Mesodermal cell (in vitro differentiated cells): ENCODE measurements around the gene SLC9A9.

Experiments
- H3K27ac ChIP-seq: 2 replicates; pipeline ENCODE4 v1.7.0; 2013; ENCODE audit warnings: mild to moderate bottlenecking, low read depth, low read length, moderate library complexity; ENCODE audit not compliant: severe bottlenecking
- H3K36me3 ChIP-seq: 2 replicates; pipeline ENCODE4 v1.7.1; 2013; ENCODE audit warnings: mild to moderate bottlenecking, low read length, moderate library complexity; ENCODE audit not compliant: control insufficient read depth, insufficient read depth
- H3K4me1 ChIP-seq: one replicate; pipeline ENCODE4 v1.7.1; 2013; ENCODE audit warnings: mild to moderate bottlenecking, low read length; ENCODE audit not compliant: insufficient read depth, control insufficient read depth, poor library complexity, severe bottlenecking
- H3K4me3 ChIP-seq: 2 replicates; pipeline ENCODE4 v1.7.0; 2013; ENCODE audit warnings: low read length, control low read depth, mild to moderate bottlenecking; ENCODE audit not compliant: insufficient read depth, poor library complexity, severe bottlenecking; ENCODE audit errors: extremely low read depth
- H3K9me3 ChIP-seq: 2 replicates; pipeline ENCODE4 v1.7.1; 2013; ENCODE audit warnings: mild to moderate bottlenecking, low read length, moderate library complexity; ENCODE audit not compliant: control insufficient read depth
- WGBS, 2 experiments: methylation state at CpG; one replicate each; pipeline ENCODE4 v1.1.5; 2013; ENCODE audit warnings: missing lambda C conversion rate in 2 of 2; ENCODE audit not compliant: insufficient coverage in 2 of 2; 5-methylcytosine and 5-hydroxymethylcytosine counted together

SLC9A9 gene

DNA sequence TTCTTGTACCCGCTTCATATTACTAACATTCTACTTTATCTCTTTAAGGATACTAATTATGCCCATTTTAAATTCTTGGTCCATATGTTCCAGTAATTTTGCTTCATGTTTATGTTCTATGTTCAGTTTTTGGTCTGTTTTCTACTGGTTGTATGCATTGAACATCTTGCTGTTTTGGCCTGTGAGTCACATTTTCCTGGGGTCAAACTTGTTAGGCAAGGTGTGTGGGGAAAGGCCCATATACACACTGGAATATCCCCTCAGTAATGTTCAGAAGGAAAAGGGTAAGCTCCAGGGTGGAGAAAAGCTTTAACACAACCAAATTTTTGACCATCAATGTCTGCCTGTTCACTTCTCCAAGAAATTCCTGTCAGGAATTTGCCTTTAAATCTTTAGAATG, 337.7 kb downstream of the SLC9A9 start:
- 100% methylated on average over 1 of the region's 1 CpG; no CpG with 5 or more reads in 1 of the 2 experiments for WGBS, 2 experiments

GRCh38 chr3:143507735-143508580, 340.3 kb downstream of the SLC9A9 start:
- Histone ChIP-seq H3K4me1 (no peaks in the 10 kb centered on the region), H3K4me3 (no peak overlapping the region), H3K36me3 (no peaks in the 10 kb centered on the region), H3K27ac (no peak overlapping the region), H3K9me3 (no peaks in the 10 kb centered on the region)
- no CpG with 5 or more reads among the region's 3 CpGs for WGBS, 2 experiments

More for the DNA sequence above, 337.7 kb downstream of the SLC9A9 start:
- H3K4me3 ChIP-seq = no peak overlapping the region
- H3K9me3 ChIP-seq = no peaks in the 10 kb centered on the region
- no peaks in the 10 kb centered on the region for H3K36me3 ChIP-seq
- peaks cover 3% of the 10 kb centered on the region for H3K4me1 ChIP-seq
- no peak overlapping the region for H3K27ac ChIP-seq

- Histone ChIP-seq H3K4me1 (no peaks in the 10 kb centered on the region), H3K9me3 (no peaks in the 10 kb centered on the region), H3K36me3 (no peaks in the 10 kb centered on the region), H3K27ac (no peak overlapping the region), H3K4me3 (no peak overlapping the region)
Observed at GRCh38 chr3:143506190-143506589, 342.1 kb downstream of the SLC9A9 start.

- no peaks in the 10 kb centered on the region for H3K9me3 ChIP-seq
Observed at GRCh38 chr3:143503325-143503885, 344.9 kb downstream of the SLC9A9 start.

GRCh38 chr3:143502081-143502480, 346.2 kb downstream of the SLC9A9 start:
- no peaks in the 10 kb centered on the region for H3K4me1 ChIP-seq
- no peaks in the 10 kb centered on the region for H3K36me3 ChIP-seq
- no peak overlapping the region for H3K27ac ChIP-seq
- H3K9me3 ChIP-seq = no peaks in the 10 kb centered on the region
- WGBS, 2 experiments = no CpG with 5 or more reads among the region's 3 CpGs
- H3K4me3 ChIP-seq = no peak overlapping the region

More at GRCh38 chr3:143503325-143503885, 344.9 kb downstream of the SLC9A9 start:
- no peaks in the 10 kb centered on the region for H3K36me3 ChIP-seq
- no peaks in the 10 kb centered on the region for H3K4me1 ChIP-seq
- H3K27ac ChIP-seq = no peak overlapping the region
- H3K4me3 ChIP-seq = no peak overlapping the region
- 85 to 96% methylated on average over 3 to 4 of the region's 4 CpGs for WGBS, 2 experiments

- Histone ChIP-seq H3K9me3 (no peaks in the 10 kb centered on the region), H3K4me1 (no peaks in the 10 kb centered on the region)
- WGBS, 2 experiments = 75 to 100% methylated on average over 1 to 2 of the region's 3 CpGs
Observed at GRCh38 chr3:143497382-143497781, 350.9 kb downstream of the SLC9A9 start.

GRCh38 chr3:143496191-143496590, 352.1 kb downstream of the SLC9A9 start:
- no peak overlapping the region for H3K4me3 ChIP-seq
- 100% methylated on average over 1 of the region's 1 CpG; no CpG with 5 or more reads in 1 of the 2 experiments for WGBS, 2 experiments
- no peak overlapping the region for H3K27ac ChIP-seq
- H3K9me3 ChIP-seq = no peaks in the 10 kb centered on the region
- no peaks in the 10 kb centered on the region for H3K36me3 ChIP-seq
- H3K4me1 ChIP-seq = no peaks in the 10 kb centered on the region

More at GRCh38 chr3:143497382-143497781, 350.9 kb downstream of the SLC9A9 start:
- Histone ChIP-seq H3K27ac (no peak overlapping the region), H3K4me3 (no peak overlapping the region), H3K36me3 (no peaks in the 10 kb centered on the region)

DNA sequence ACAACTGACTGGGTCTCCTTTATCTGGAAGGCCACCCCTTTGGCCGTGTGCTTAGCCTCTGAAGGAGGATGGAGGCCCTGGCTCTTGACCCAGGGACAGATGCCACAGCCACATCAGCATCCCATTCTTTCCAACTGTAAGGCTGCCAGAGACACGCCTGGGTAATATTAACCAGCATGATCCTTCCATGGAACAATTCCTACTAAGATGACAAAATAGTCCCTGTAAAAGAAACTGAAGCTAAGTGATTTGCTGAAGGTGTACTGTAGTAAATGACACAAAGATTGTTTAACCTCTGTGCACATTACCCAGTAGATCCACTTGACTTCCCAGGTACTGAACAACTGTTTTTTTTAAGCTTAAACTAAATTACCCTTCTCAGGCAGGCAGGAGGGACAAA, 352.7 kb downstream of the SLC9A9 start:
- H3K9me3 ChIP-seq = no peaks in the 10 kb centered on the region
- H3K36me3 ChIP-seq = no peaks in the 10 kb centered on the region
- 89% methylated on average over 1 of the region's 2 CpGs; no CpG with 5 or more reads in 1 of the 2 experiments for WGBS, 2 experiments
- H3K4me1 ChIP-seq = no peaks in the 10 kb centered on the region
- no peak overlapping the region for H3K27ac ChIP-seq
- no peak overlapping the region for H3K4me3 ChIP-seq

GRCh38 chr3:143486611-143487010, 361.7 kb downstream of the SLC9A9 start:
- H3K9me3 ChIP-seq = no peaks in the 10 kb centered on the region
- H3K27ac ChIP-seq = no peak overlapping the region
- H3K4me3 ChIP-seq = no peak overlapping the region
- no peaks in the 10 kb centered on the region for H3K36me3 ChIP-seq
- no peaks in the 10 kb centered on the region for H3K4me1 ChIP-seq

DNA sequence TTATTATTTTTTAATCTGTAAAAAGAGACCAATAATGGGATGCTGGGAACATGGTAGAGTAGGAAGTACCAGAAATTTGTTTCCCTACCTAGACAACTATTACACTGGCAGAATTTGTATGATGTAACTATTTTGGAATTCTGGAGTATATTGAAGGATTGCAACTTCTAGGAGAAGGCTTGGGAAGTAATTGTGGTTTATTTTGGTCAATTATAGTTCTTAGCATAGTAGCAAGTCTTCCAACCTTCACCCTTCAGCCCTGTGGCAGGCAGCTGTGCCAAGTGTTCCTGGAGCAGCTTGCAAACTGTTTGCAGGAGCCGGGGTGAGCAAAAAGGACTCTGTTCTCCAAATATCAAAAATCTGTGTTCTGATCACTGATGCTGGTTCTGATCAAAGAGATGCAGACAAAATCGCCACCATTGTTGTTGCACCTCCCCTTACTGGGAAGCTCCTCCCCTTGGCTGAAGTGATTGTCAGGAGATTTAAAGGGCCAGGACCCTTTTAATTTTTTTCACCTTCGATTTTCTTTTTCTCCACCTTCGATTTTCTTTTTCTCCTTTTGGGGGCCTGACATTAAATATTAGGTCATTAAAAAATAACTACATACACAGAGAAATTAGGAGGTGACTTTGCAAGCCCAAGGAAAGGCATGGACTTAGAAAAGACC, 363.3 kb downstream of the SLC9A9 start:
- Histone ChIP-seq H3K4me1 (no peaks in the 10 kb centered on the region), H3K9me3 (no peaks in the 10 kb centered on the region)
- 38 to 69% methylated on average over 1 to 2 of the region's 4 CpGs for WGBS, 2 experiments

DNA sequence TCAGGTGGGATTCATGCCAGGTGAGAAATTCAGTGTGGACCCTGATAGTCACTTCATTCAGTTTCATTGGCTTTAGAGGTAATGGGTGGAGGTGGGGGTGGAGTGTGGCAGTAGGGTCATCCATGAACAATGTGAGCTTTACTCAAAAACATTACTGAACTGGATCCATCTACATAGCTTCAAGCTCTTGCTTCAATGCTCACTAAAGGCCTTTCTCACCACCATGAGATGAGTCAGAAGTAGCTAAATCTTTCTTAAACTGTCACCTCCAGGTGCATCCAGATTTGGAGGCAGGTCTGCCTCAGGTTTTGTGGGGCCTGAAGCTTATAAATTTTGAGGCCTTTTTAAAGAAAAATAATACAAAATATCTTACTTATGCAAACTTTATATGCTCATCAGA, 365.1 kb downstream of the SLC9A9 start:
- Histone ChIP-seq H3K9me3 (no peaks in the 10 kb centered on the region), H3K4me3 (no peak overlapping the region), H3K4me1 (no peaks in the 10 kb centered on the region), H3K27ac (no peak overlapping the region), H3K36me3 (no peaks in the 10 kb centered on the region)

More for the DNA sequence above, 363.3 kb downstream of the SLC9A9 start:
- Histone ChIP-seq H3K27ac (no peak overlapping the region), H3K36me3 (no peaks in the 10 kb centered on the region), H3K4me3 (no peak overlapping the region)
